H9 (cell line): ENCODE data around the gene RERG. TPM values are rescaled to one million over a fixed set of nuclear protein-coding genes. Genes with fewer than 3 reads are reported as not detected.

Experiments
- DNase-seq: peaks from one replicate; pipeline ENCODE4 v3.0.0-alpha.2; 2017
- H2AFZ ChIP-seq: one replicate; pipeline ENCODE4 v1.6.1; 2013; ENCODE audit warnings: mild to moderate bottlenecking, low read length, control low read depth, moderate library complexity
- H2AK5ac ChIP-seq: 2 replicates; pipeline ENCODE4 v1.6.1; 2013; ENCODE audit warnings: low read length, control low read depth, mixed read lengths; ENCODE audit not compliant: insufficient read length
- H2BK120ac ChIP-seq: one replicate; pipeline ENCODE4 v1.6.1; 2013; ENCODE audit warnings: low read depth, mild to moderate bottlenecking, low read length, control low read depth, inconsistent platforms; ENCODE audit not compliant: poor library complexity, severe bottlenecking
- H2BK12ac ChIP-seq: 2 replicates; pipeline ENCODE4 v1.6.1; 2013; ENCODE audit warnings: low read length, control low read depth, mixed read lengths, low read depth; ENCODE audit not compliant: insufficient read length
- H2BK15ac ChIP-seq: 2 replicates; pipeline ENCODE4 v1.6.1; 2013; ENCODE audit warnings: low read depth, low read length, control low read depth
- H2BK20ac ChIP-seq: one replicate; pipeline ENCODE4 v1.6.1; 2013; ENCODE audit warnings: low read depth, mild to moderate bottlenecking, low read length, control low read depth, inconsistent platforms; ENCODE audit not compliant: poor library complexity, severe bottlenecking
- H2BK5ac ChIP-seq: 2 replicates; pipeline ENCODE4 v1.6.1; 2013; ENCODE audit warnings: low read length, control low read depth, mixed read lengths; ENCODE audit not compliant: insufficient read length
- H3K14ac ChIP-seq: 2 replicates; pipeline ENCODE4 v1.6.1; 2013; ENCODE audit warnings: low read length, control low read depth; ENCODE audit not compliant: insufficient read depth
- H3K18ac ChIP-seq: 2 replicates; pipeline ENCODE4 v1.6.1; 2013; ENCODE audit warnings: low read depth, mild to moderate bottlenecking, mixed read lengths, low read length, control low read depth; ENCODE audit not compliant: insufficient read length
- H3K23ac ChIP-seq: 2 replicates; pipeline ENCODE4 v1.6.1; 2013; ENCODE audit warnings: low read length, control low read depth, mixed read lengths, low read depth; ENCODE audit not compliant: insufficient read length
- H3K23me2 ChIP-seq: 2 replicates; pipeline ENCODE4 v1.6.1; 2013; ENCODE audit warnings: low read depth, mild to moderate bottlenecking, mixed read lengths, low read length, control low read depth; ENCODE audit not compliant: insufficient read length, poor library complexity, severe bottlenecking
- H3K27ac ChIP-seq: 2 replicates; pipeline ENCODE4 v1.5.1; 2013; ENCODE audit warnings: low read length, control low read depth, mixed read lengths, low read depth; ENCODE audit not compliant: insufficient read length
- H3K27me3 ChIP-seq: 2 replicates; pipeline ENCODE4 v1.6.1; 2013; ENCODE audit warnings: low read length, control low read depth, inconsistent platforms; ENCODE audit not compliant: insufficient read depth
- H3K4ac ChIP-seq: 2 replicates; pipeline ENCODE4 v1.6.1; 2013; ENCODE audit warnings: low read depth, mild to moderate bottlenecking, control low read depth, inconsistent platforms, low read length, moderate library complexity
- H3K4me1 ChIP-seq: 2 replicates; pipeline ENCODE4 v1.6.1; 2013; ENCODE audit warnings: low read length, control low read depth, inconsistent platforms; ENCODE audit not compliant: insufficient read depth
- H3K4me2 ChIP-seq: 2 replicates; pipeline ENCODE4 v1.6.1; 2013; ENCODE audit warnings: low read length, control low read depth, mixed read lengths; ENCODE audit not compliant: insufficient read length, insufficient read depth
- H3K56ac ChIP-seq: 2 replicates; pipeline ENCODE4 v1.6.1; 2013; ENCODE audit warnings: low read depth, mild to moderate bottlenecking, mixed read lengths, low read length, control low read depth; ENCODE audit not compliant: insufficient read length
- H3K79me1 ChIP-seq: 2 replicates; pipeline ENCODE4 v1.6.1; 2013; ENCODE audit warnings: low read depth, mild to moderate bottlenecking, moderate library complexity, low read length, control low read depth, inconsistent platforms; ENCODE audit not compliant: insufficient read depth, poor library complexity, severe bottlenecking
- H3K79me2 ChIP-seq: 2 replicates; pipeline ENCODE4 v1.6.1; 2013; ENCODE audit warnings: low read length, control low read depth, inconsistent platforms; ENCODE audit not compliant: insufficient read depth
- H3K9ac ChIP-seq: 2 replicates; pipeline ENCODE4 v1.6.1; 2013; ENCODE audit warnings: low read length, control low read depth, mixed read lengths; ENCODE audit not compliant: insufficient read length; ENCODE audit errors: extremely low read depth
- H3K9me3 ChIP-seq: one replicate; pipeline ENCODE4 v1.6.1; 2013; ENCODE audit warnings: low read depth, low read length, inconsistent platforms; ENCODE audit not compliant: control insufficient read depth
- H3T11ph ChIP-seq: one replicate; pipeline ENCODE4 v1.6.1; 2013; ENCODE audit warnings: mild to moderate bottlenecking, low read length, control low read depth, inconsistent platforms
- H4K20me1 ChIP-seq: one replicate; pipeline ENCODE4 v1.6.1; 2013; ENCODE audit not compliant: control insufficient read depth, insufficient read length, insufficient read depth
- H4K5ac ChIP-seq: 2 replicates; pipeline ENCODE4 v1.6.1; 2013; ENCODE audit warnings: low read depth, mild to moderate bottlenecking, mixed read lengths, low read length, control low read depth; ENCODE audit not compliant: insufficient read length
- H4K8ac ChIP-seq: replicated peaks from 2 replicates; pipeline ENCODE4 v1.6.1; 2013; ENCODE audit warnings: low read length, control low read depth, mixed read lengths, low read depth; ENCODE audit not compliant: insufficient read length
- H4K91ac ChIP-seq: 2 replicates; pipeline ENCODE4 v1.6.1; 2013; ENCODE audit warnings: low read depth, mild to moderate bottlenecking, moderate library complexity, mixed read lengths, low read length, control low read depth; ENCODE audit not compliant: insufficient read length
- H3K27ac Mint-ChIP-seq, 3 experiments: 2 replicates in 2 of 3; 3 replicates in 1 of 3; pipeline ENCODE4 v1.8.0; 2020 to 2021; ENCODE audit warnings: mixed read lengths in 3 of 3, mild to moderate bottlenecking in 1 of 3, moderate library complexity in 1 of 3
- H3K27me3 Mint-ChIP-seq: 2 replicates; pipeline ENCODE4 v1.8.0; 2021; ENCODE audit warnings: low read depth, mild to moderate bottlenecking, moderate library complexity, mixed read lengths
- H3K36me3 Mint-ChIP-seq, 3 experiments: 2 replicates in 2 of 3; 3 replicates in 1 of 3; pipeline ENCODE4 v1.8.0; 2020 to 2021; ENCODE audit warnings: low read depth in 3 of 3, mixed read lengths in 3 of 3; ENCODE audit not compliant: insufficient read depth in 1 of 3
- H3K4me1 Mint-ChIP-seq, 2 experiments: 2 replicates each; pipeline ENCODE4 v1.8.0; 2020; ENCODE audit warnings: mixed read lengths in 2 of 2
- H3K4me3 Mint-ChIP-seq, 2 experiments: 2 replicates in 1 of 2; 3 replicates in 1 of 2; pipeline ENCODE4 v1.8.0; 2020 to 2021; ENCODE audit warnings: mild to moderate bottlenecking in 2 of 2, mixed read lengths in 2 of 2, moderate library complexity in 1 of 2
- H3K9me3 Mint-ChIP-seq, 2 experiments: 2 replicates in 1 of 2; 3 replicates in 1 of 2; pipeline ENCODE4 v1.8.0; 2020; ENCODE audit warnings: mild to moderate bottlenecking in 2 of 2, mixed read lengths in 2 of 2, moderate library complexity in 1 of 2
- CTCF ChIP-seq: fragments of 200-600 bp; sonication (generic); conservative IDR thresholded peaks from 3 replicates; pipeline ENCODE4 v1.8.0; 2021; ENCODE audit warnings: antibody characterized with exemption, mild to moderate bottlenecking
- WGBS: extraction: QIAGEN DNeasy Blood & Tissue Kit; methylation state at CpG from one replicate; pipeline ENCODE4 v1.1.7; 2013; ENCODE audit warnings: missing lambda C conversion rate, low lambda C conversion rate, mixed read lengths; ENCODE audit not compliant: insufficient read length; ENCODE audit errors: extremely low coverage; 5-methylcytosine and 5-hydroxymethylcytosine counted together
- total RNA-seq: library from RNA; stranded (reverse); gene quantifications from 2 replicates; pipeline ENCODE4 v1.2.1, GENCODE V29; 2021

RERG gene
- total RNA-seq, 1 experiment from 2014 or later = not detected

GRCh38 chr12:15256761-15257160, 35.5 kb upstream of the RERG start:
- Histone ChIP-seq H3K4me1 (no peaks in the 10 kb centered on the region), H3T11ph (no peak overlapping the region), H3K14ac (no peak overlapping the region), H3K4ac (no peak overlapping the region), H3K56ac (no peak overlapping the region), H2BK20ac (no peak overlapping the region), H4K20me1 (no peaks in the 10 kb centered on the region), H3K79me2 (no peaks in the 10 kb centered on the region), H3K27me3 (no peaks in the 10 kb centered on the region), H3K79me1 (no peaks in the 10 kb centered on the region), H2AK5ac (no peak overlapping the region), H4K91ac (no peak overlapping the region), H3K23ac (no peak overlapping the region), H2BK120ac (no peak overlapping the region), H3K9me3 (no peaks in the 10 kb centered on the region), H3K4me2 (no peak overlapping the region), H2BK15ac (no peak overlapping the region), H2AFZ (no peak overlapping the region), H4K8ac (no peak overlapping the region), H3K9ac (no peak overlapping the region), H3K18ac (no peak overlapping the region), H3K23me2 (no peaks in the 10 kb centered on the region), H3K27ac (no peak overlapping the region), H4K5ac (no peak overlapping the region), H2BK5ac (no peak overlapping the region), H2BK12ac (no peak overlapping the region)
- Mint-ChIP-seq H3K9me3 (no peaks in the 10 kb centered on the region), H3K4me3 (no peak overlapping the region), H3K4me1 (peaks cover 7 to 8% of the 10 kb centered on the region in 2 experiments), H3K36me3 (no peaks in the 10 kb centered on the region), H3K27ac (no peak overlapping the region), H3K27me3 (peaks cover 5% of the 10 kb centered on the region; the same call in 1 of the 2 replicates)
- TF ChIP-seq CTCF = no peak
- no CpG with 5 or more reads among the region's 4 CpGs for WGBS
- no peak for DNase-seq
